Omental fat pad (tissue), 4 donors: ENCODE results near the gene SLAMF7. TPM values are rescaled to one million over a fixed set of nuclear protein-coding genes. Genes with fewer than 3 reads are reported as not detected.

Experiments used
- ATAC-seq: fragments of 150-250 bp; one replicate; pipeline ENCODE4 v1.9.1; 2016; ENCODE audit warnings: mild to moderate bottlenecking, moderate library complexity; ENCODE audit not compliant: low FRiP score
- DNase-seq: peaks from one replicate; pipeline ENCODE4 v3.0.0-alpha.2; 2019; ENCODE audit warnings: low spot score
- CTCF ChIP-seq, 3 donors: fragments of 450-650 bp; IDR thresholded peaks; one replicate each; pipeline ENCODE4 v1.5.1; 2016 to 2017; ENCODE audit warnings: antibody characterized with exemption in 3 of 3, mild to moderate bottlenecking in 3 of 3, moderate library complexity in 2 of 3
- total RNA-seq, 4 donors: library from RNA; depleted of rRNA; stranded (reverse); fragments of >200 nt; gene quantifications; one replicate each; pipeline ENCODE4 v1.1.0, GENCODE V29; 2016

The SLAMF7 gene
- total RNA-seq, 4 donors from 2014 or later = 1.1 to 3.2 (median 1.7) TPM

GRCh38 chr1:160750608-160751007 is 11.6 kb downstream of the SLAMF7 start:
- DNase-seq (no peak), ATAC-seq (no peak)
- no peak for TF ChIP-seq CTCF (IDR thresholded peaks at IDR 0.05)

- ATAC-seq = no peak
- no peak for DNase-seq
- TF ChIP-seq CTCF (IDR thresholded peaks at IDR 0.05) = no peak
Measured at GRCh38 chr1:160752406-160752805, 13.4 kb downstream of the SLAMF7 start.

- DNase-seq (no peak), ATAC-seq (peak; percentile 69)
- TF ChIP-seq CTCF (IDR thresholded peaks at IDR 0.05) = no peak
Measured at GRCh38 chr1:160752924-160753323, 13.9 kb downstream of the SLAMF7 start.

- TF ChIP-seq CTCF (IDR thresholded peaks at IDR 0.05) = no peak
- no peak for ATAC-seq
- DNase-seq = no peak
Measured at GRCh38 chr1:160753594-160753993, 14.5 kb downstream of the SLAMF7 start.

- DNase-seq = no peak
- no peak for TF ChIP-seq CTCF (IDR thresholded peaks at IDR 0.05)
- no peak for ATAC-seq
Measured at GRCh38 chr1:160755461-160755860, 16.4 kb downstream of the SLAMF7 start.

- ATAC-seq (no peak), DNase-seq (no peak)
- TF ChIP-seq CTCF (IDR thresholded peaks at IDR 0.05) = no peak
Measured at GRCh38 chr1:160755911-160756848, 17.1 kb downstream of the SLAMF7 start.

GRCh38 chr1:160756849-160757201 is 17.8 kb downstream of the SLAMF7 start:
- ATAC-seq = no peak
- no peak for TF ChIP-seq CTCF (IDR thresholded peaks at IDR 0.05)
- no peak for DNase-seq
